ENCODE results near the gene DYSF.

Gene DYSF

GRCh38 chr2:71613403-71613952 is 160.1 kb downstream of the DYSF start:
- TF ChIP-seq CTCF (IDR thresholded peaks at IDR 0.05) = no peak

- TF ChIP-seq CTCF (IDR thresholded peaks at IDR 0.05) = no peak
Measured at GRCh38 chr2:71613953-71614925, 160.9 kb downstream of the DYSF start.

GRCh38 chr2:71614976-71615766 is 161.8 kb downstream of the DYSF start:
- no peak for TF ChIP-seq CTCF (IDR thresholded peaks at IDR 0.05)

- no peak for TF ChIP-seq CTCF (IDR thresholded peaks at IDR 0.05)
Measured at GRCh38 chr2:71615767-71616730, 162.7 kb downstream of the DYSF start.

GRCh38 chr2:71617266-71617665 is 163.9 kb downstream of the DYSF start:
- TF ChIP-seq CTCF (IDR thresholded peaks at IDR 0.05) = no peak

GRCh38 chr2:71618327-71619113 is 165.2 kb downstream of the DYSF start:
- TF ChIP-seq CTCF (IDR thresholded peaks at IDR 0.05) = no peak
